Measurements from ENCODE around the gene SLC46A3.
"Not testable (repeated sequence)": the region's sequence is repeated elsewhere in the genome, so short reads cannot be mapped to it uniquely, and the experiment has no call there.

SLC46A3 gene

GRCh38 chr13:28729541-28729940 is 10.8 kb upstream of the SLC46A3 start:
- DNase-seq, result no peak

- DNase-seq, result no peak
Observed at GRCh38 chr13:28728642-28729041, 9.9 kb upstream of the SLC46A3 start.

GRCh38 chr13:28725046-28725610 is 6.4 kb upstream of the SLC46A3 start:
- DNase-seq, result no peak

GRCh38 chr13:28723806-28724205 is 5.0 kb upstream of the SLC46A3 start:
- DNase-seq, result no peak

GRCh38 chr13:28719227-28720055 is 671 bp upstream of the SLC46A3 start:
- no peak for DNase-seq

GRCh38 chr13:28718196-28718542 is 601 bp downstream of the SLC46A3 start:
- no peak for DNase-seq

- DNase-seq, result no peak
Observed at GRCh38 chr13:28717170-28717569, 1.6 kb downstream of the SLC46A3 start.

- no peak for DNase-seq
Observed at GRCh38 chr13:28716511-28716910, 2.3 kb downstream of the SLC46A3 start.

- DNase-seq, result no peak
Observed at GRCh38 chr13:28714651-28715050, 4.1 kb downstream of the SLC46A3 start.

- DNase-seq, result no peak
Observed at GRCh38 chr13:28710161-28710560, 8.6 kb downstream of the SLC46A3 start.

GRCh38 chr13:28707629-28708427 is 10.9 kb downstream of the SLC46A3 start:
- DNase-seq, result no peak

- DNase-seq, result no peak
Observed at GRCh38 chr13:28705461-28706083, 13.2 kb downstream of the SLC46A3 start.

GRCh38 chr13:28704919-28705318 is 13.9 kb downstream of the SLC46A3 start:
- DNase-seq, result no peak

- no peak for DNase-seq
Observed at GRCh38 chr13:28704282-28704681, 14.5 kb downstream of the SLC46A3 start.

GRCh38 chr13:28699246-28699645 is 19.5 kb downstream of the SLC46A3 start:
- DNase-seq, result no peak

GRCh38 chr13:28697441-28697840 is 21.3 kb downstream of the SLC46A3 start:
- no peak for DNase-seq

- peak; percentile 3 for DNase-seq
Observed at GRCh38 chr13:28693605-28694491, 24.9 kb downstream of the SLC46A3 start.

GRCh38 chr13:28685892-28686291 is 32.9 kb downstream of the SLC46A3 start:
- no peak for DNase-seq

GRCh38 chr13:28685114-28685513 is 33.7 kb downstream of the SLC46A3 start:
- no peak for DNase-seq

- DNase-seq, result no peak
Observed at GRCh38 chr13:28684257-28684656, 34.5 kb downstream of the SLC46A3 start.

- DNase-seq, result not testable (repeated sequence)
Observed at GRCh38 chr13:28683169-28683568, 35.6 kb downstream of the SLC46A3 start.

GRCh38 chr13:28680541-28680940 is 38.2 kb downstream of the SLC46A3 start:
- no peak for DNase-seq

All from DMS79 treated with DMSO at 0.1 percent for 48 hours (cell line).